Fibroblast of pulmonary artery (primary cell): Measurements from ENCODE around the gene IL6ST.

Source experiments
- DNase-seq: peaks from one replicate; pipeline ENCODE4 v3.0.0-alpha.2; 2010; ENCODE audit warnings: low read depth
- H3K4me3 ChIP-seq: replicated peaks from 2 replicates; pipeline ENCODE4 v1.5.1; 2011; ENCODE audit warnings: low read depth, mild to moderate bottlenecking, control low read depth, low read length, moderate library complexity
- CTCF ChIP-seq: IDR thresholded peaks from 2 replicates; pipeline ENCODE4 v1.5.1; 2011; ENCODE audit warnings: mild to moderate bottlenecking, control low read depth, low read length, inconsistent platforms; ENCODE audit errors: missing control alignments

Gene IL6ST

DNA sequence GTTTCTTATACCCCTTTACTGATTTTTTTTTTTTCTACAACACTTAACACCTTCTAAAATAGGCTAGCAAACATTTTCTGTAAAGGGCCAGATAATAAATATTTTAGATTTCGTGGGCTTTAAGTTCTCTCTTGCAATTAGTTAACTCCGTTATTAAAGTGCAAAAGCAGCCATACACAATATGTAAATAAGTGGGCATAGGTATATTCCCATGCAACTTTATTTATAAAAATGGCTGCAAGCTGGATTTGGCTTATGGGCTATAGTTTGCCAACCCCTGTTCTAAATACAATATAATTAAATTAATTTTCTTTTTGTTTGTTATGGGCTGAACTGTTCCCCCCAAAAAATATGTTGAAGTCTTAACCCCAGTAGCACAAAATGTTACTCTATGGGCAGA is 10.8 kb downstream of the IL6ST start:
- no peak for DNase-seq
- no peak for TF ChIP-seq CTCF
- H3K4me3 ChIP-seq: no peak overlapping the region

GRCh38 chr5:55982957-55983381 is 11.8 kb downstream of the IL6ST start:
- peak; percentile 25 for TF ChIP-seq CTCF
- no peak overlapping the region for H3K4me3 ChIP-seq
- DNase-seq: peak; percentile 31

- H3K4me3 ChIP-seq: no peak overlapping the region
- no peak for TF ChIP-seq CTCF
- no peak for DNase-seq
Measured at GRCh38 chr5:55973296-55973695, 21.5 kb downstream of the IL6ST start.

- TF ChIP-seq CTCF: no peak
- no peak overlapping the region for H3K4me3 ChIP-seq
- peak; percentile 40 for DNase-seq
Measured at GRCh38 chr5:55969956-55970355, 24.8 kb downstream of the IL6ST start.

DNA sequence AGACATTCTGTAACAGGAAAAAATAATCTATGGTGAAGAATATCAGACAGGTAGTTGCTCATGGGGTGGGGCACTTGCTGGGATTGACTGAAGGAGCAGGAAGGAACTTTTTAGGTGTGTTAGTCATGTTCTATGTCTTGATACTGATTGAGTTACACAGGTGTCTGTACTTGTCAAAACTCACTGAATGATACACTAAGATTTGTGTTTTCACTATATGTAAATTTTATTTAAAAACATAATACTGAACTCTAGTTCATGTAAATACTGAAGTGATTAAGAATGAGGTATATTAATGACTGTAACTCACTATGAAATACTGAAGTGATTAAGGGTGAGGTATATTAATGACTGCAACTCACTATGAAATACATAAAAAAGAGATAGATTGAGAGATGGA is 28.5 kb downstream of the IL6ST start:
- no peak for DNase-seq
- no peak overlapping the region for H3K4me3 ChIP-seq
- no peak for TF ChIP-seq CTCF

DNA sequence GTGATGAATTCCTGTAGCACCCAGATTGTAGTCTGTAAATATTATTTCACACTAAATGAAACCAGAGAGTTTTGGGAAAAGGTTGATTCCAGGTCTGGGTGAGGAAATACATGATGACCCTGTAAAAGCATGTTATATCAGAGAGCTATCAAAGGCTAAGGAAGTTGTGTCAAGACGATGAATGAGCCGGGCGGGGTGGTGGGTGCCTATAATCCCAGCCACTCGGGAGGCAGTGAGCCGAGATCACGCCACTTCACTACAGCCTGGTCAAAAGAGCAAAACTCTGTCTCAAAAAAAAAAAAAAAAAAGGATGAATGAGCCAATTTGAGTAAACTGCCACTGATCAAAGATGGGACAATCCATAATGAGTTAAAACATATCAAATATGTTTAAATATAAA is 29.2 kb downstream of the IL6ST start:
- TF ChIP-seq CTCF: no peak
- no peak for DNase-seq
- no peak overlapping the region for H3K4me3 ChIP-seq

DNA sequence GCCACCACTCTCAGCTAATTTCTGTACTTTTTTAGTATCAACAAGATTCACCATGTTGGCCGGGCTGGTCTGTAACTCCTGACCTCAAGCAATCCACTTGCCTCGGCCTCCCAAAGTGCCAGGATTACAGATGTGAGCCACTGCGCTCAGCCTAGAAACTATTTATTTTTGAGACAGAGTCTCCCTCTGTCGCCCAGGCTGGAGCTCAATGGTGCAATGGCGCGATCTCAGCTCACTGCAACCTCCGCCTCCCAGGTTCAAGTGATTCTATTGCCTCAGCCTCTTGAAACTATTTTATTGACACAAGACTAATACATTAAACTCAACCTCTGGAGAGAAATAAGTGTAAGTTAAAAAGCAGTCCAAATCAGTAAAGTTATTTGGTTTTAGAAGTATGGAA is 34.0 kb downstream of the IL6ST start:
- no peak for DNase-seq
- TF ChIP-seq CTCF: no peak
- H3K4me3 ChIP-seq: no peak overlapping the region
